HG02943 (cell line): ENCODE measurements around the gene MCCD1.
"Not testable (repeated sequence)": the region's sequence is repeated elsewhere in the genome, so short reads cannot be mapped to it uniquely, and the experiment has no call there.

Experiments used
- ATAC-seq: cut with Tn5 transposase; IDR thresholded peaks from one replicate; pipeline ENCODE4 v1.9.1; 2021; ENCODE audit warnings: mild to moderate bottlenecking, low read depth, moderate library complexity; ENCODE audit not compliant: unreplicated experiment

The MCCD1 gene

GRCh38 chr6:31541059-31541657, 12.4 kb downstream of the MCCD1 start:
- no peak for ATAC-seq

DNA sequence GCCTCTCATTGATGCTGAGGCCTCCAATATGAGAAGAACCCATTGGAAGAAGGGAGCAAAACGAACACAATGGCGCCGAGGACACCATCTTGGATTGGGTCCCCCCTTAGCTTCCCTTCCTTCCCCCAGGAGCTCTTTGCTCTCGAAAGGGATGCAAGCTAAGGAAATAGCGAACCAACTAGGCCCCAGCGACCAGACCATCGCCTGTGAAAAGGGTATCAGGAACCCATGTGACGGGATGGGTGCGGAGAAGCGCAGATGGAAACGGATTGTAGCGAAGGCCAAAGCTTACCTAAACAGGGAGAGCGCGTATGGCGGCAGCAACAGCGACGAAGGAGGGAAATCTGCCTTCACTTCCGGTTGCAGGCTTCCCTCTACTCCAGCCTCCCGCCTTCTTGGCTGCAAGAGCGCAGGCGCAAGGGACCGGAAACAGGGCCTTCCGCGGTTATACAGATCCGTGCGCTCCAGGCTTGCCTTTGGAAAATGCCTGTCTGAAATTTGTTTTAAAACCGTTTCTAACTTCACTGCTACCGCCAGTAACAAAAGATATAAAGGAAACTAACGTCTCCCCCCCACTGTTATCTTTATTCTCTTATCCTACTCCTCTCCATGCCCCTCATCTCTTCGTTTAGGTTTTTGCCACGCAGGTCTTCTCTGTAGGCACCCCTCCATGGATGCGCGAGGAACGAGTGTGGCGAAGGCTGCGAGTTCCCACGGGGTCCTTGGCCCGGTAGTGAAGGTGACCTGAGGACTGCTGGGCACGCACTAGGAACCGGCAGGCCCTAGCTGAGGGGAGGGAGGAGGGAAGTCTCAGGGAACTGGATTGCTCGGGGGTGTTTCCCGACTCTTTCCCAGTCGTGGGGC, 13.1 kb downstream of the MCCD1 start, which contains the start of gene DDX39B:
DDX39B (minus strand) TSS at position 346 of the 864 bp plus-strand sequence. CDS start 1,471 bp downstream, outside the sequence.
- peak; percentile 58 for ATAC-seq

DNA sequence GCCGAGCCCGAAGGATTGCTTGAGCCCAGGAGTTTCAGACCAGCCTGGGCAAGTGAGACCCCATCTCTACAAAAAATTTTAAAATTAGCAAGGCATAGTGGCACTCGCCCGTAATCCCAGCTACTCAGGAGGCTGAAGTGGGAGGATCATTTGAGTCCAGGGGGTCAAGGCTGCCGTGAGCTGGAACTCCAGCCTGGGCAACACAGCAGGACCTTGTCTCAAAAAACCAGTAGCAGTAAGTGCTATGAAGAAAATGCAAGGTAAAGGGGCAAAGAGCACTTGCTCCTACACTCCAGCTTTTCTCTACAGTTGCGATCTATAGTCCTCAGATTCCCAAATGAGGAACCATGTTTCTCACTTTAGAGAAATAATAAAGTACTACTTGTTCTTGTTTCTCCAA, 14.9 kb downstream of the MCCD1 start:
- no peak for ATAC-seq

DNA sequence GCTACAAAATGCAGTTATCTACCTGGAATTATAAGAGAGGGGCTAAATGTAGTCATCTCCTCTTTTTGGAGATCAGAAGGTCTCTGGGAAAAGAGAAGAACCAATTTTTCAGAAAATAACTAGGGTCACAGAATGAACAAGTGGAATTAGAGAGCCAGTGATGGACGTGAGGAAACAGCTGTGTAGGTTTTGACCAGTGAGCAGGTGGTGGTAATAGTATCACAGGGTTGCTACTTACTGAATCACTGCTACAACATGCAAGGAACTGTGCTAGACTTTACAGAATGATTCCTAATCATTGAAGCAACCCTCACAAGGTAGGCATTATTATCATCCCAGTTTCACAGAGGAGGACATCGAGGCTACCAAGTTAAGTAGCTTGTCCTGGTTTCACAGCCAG, 15.9 kb downstream of the MCCD1 start:
- no peak for ATAC-seq

DNA sequence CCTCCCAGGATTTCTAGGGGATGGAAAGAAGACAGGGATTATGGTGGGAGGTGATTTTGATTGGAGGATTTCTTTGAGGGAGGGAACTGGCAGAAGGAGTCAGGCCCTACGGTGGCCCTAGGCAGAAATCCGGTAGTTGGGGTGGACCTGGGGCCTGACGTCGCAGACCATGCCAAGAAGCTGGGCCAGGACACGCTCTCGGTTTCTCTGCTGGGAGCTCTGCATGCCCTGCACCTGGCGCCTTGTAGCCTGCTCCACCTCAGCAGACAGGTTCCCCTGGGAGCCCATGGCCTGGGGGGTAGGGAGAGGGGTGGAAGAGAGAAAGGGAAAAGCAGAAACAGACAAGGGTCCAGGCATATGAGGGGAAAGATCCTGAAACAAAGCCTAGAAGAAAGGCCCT, 16.5 kb downstream of the MCCD1 start:
- no peak for ATAC-seq

GRCh38 chr6:31546339-31546957, 17.7 kb downstream of the MCCD1 start, which contains the start of gene ATP6V1G2:
Gene ATP6V1G2, minus strand, starts transcription at chr6:31546608. Its CDS starts 49 bp downstream, at chr6:31546559.
- peak; percentile 33 for ATAC-seq

DNA sequence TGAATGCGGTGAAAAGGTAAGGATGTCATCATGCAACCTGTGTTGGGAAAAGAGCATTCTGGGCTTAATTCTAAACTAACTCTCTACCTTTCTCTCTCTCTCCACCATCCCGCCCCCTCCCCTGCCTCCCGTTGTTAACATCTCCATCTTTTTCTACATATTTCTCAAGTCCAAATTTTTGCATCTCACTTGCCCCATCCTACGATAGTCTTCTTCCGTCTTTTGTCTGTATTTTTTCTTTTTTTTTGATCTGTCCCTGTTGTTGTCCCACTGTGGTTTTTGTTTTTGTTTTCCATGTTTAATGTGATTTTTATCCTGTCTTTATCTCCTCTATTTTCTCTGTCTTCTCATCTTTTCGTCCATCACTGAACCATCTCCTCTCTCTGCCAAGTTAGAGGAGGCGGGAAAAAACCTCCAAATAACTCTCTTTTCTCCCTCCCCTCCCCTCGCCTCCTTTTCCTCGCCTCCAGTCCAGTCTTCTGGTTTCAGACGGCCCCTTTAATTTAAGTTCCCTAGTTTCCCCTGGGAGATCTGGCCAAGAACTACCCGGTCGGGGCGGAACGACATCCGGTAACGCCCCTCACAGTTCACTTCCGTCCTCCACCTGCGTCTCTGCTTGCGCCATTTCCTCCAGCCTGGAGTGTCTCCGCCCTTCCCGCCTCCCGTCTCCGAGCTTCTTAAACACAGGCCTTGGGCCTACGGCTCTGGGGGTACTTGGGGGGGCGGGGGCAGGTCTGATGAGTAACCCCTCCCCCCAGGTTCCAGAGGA, 18.4 kb downstream of the MCCD1 start, which contains the start of gene NFKBIL1:
NFKBIL1 (plus strand) TSS at position 651 of the 769 bp plus-strand sequence; CDS start at position 738, 87 bp downstream.
- ATAC-seq: peak; percentile 42

DNA sequence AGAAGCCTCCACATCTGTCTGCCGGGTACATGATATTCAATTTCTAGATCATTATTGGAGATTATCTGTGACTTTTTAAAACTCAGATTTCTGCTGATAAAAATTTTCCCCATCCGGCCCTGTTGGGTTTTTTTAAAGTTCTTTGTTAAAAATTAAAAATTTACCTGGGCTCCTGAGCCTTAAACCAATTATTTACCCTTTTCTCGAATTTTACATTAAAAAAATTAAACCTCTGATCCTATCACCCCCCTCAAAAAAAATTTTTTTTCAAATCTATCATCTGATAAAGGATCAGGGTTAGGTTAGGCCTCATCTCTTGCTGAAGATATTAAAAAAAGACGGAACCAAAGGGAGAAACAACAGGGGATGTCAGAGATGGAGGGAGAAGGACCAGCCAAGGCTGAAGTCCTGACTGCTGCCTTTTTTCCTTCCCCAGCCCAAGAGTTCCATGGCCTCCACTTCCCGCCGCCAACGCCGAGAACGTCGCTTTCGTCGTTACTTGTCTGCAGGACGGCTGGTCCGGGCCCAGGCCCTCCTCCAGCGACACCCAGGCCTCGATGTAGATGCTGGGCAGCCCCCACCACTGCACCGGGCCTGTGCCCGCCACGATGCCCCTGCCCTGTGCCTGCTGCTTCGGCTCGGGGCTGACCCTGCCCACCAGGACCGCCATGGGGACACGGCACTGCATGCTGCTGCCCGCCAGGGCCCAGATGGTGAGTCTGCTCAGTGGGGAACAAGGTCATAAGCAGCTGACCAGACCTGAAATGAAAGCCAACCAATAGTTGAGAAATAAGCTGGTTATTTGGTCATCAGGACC, 19.2 kb downstream of the MCCD1 start:
- no peak for ATAC-seq

GRCh38 chr6:31548544-31548873, 19.7 kb downstream of the MCCD1 start:
- ATAC-seq: no peak

- not testable (repeated sequence) for ATAC-seq
These were observed 22.6 kb downstream of the MCCD1 start for GRCh38 chr6:31551371-31551770.

DNA sequence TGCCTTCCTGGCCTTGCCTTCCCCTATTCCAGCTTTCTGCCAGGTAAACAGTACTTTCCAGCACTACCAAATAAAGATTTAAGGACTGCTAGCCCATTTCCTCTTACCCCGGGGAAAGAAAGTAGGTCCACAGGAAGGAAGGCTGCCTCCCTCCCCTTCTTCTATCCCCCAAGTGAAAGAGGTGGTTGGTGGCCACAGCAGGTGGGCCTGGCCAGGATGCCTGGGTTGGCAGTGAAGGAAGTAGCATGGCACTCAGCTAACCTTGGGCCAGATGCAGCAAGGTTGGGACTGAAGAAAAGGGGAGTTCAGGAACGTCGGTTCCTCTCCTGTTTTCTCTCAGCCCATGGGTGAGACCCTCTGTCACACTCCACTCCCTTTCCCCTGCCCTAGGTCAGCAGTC, 27.5 kb downstream of the MCCD1 start:
- no peak for ATAC-seq

DNA sequence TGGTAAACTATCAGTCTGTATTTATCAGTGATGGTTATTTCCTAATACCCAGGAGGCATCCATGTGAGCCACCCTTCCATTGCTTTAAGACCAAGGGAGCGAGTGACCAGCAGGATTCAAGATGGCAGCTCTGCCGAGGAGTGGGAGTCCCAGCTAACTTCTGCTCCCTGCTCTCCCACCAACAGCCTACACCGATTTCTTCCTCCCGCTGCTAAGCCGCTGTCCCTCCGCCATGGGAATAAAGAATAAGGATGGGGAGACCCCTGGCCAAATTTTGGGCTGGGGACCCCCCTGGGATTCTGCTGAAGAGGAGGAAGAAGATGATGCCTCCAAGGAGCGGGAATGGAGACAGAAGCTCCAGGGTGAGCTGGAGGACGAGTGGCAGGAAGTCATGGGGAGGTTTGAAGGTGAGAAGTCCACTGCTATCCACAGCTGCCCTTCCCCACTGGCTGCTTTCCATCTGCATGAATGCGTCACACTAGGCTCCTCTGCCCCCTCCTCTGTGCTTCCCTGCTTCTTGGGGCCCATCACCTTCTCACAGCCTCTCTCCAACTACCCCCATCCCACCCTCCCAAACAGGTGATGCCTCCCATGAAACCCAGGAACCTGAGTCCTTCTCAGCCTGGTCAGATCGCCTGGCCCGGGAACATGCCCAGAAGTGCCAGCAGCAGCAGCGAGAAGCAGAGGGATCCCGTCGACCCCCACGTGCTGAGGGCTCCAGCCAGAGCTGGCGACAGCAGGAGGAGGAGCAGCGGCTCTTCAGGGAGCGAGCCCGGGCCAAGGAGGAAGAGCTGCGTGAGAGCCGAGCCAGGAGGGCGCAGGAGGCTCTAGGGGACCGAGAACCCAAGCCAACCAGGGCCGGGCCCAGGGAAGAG, 28.9 kb downstream of the MCCD1 start:
- no peak for ATAC-seq

DNA sequence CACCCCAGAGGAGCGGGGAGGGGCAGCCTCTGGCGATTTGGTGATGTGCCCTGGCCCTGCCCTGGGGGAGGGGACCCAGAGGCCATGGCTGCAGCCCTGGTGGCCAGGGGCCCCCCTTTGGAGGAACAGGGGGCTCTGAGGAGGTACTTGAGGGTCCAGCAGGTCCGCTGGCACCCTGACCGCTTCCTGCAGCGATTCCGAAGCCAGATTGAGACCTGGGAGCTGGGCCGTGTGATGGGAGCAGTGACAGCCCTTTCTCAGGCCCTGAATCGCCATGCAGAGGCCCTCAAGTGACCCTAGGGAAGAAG, 29.5 kb downstream of the MCCD1 start:
- ATAC-seq: no peak

- ATAC-seq: no peak
These were observed 30.1 kb downstream of the MCCD1 start for GRCh38 chr6:31558631-31559500.

GRCh38 chr6:31559606-31559957, 30.8 kb downstream of the MCCD1 start:
- ATAC-seq: no peak

DNA sequence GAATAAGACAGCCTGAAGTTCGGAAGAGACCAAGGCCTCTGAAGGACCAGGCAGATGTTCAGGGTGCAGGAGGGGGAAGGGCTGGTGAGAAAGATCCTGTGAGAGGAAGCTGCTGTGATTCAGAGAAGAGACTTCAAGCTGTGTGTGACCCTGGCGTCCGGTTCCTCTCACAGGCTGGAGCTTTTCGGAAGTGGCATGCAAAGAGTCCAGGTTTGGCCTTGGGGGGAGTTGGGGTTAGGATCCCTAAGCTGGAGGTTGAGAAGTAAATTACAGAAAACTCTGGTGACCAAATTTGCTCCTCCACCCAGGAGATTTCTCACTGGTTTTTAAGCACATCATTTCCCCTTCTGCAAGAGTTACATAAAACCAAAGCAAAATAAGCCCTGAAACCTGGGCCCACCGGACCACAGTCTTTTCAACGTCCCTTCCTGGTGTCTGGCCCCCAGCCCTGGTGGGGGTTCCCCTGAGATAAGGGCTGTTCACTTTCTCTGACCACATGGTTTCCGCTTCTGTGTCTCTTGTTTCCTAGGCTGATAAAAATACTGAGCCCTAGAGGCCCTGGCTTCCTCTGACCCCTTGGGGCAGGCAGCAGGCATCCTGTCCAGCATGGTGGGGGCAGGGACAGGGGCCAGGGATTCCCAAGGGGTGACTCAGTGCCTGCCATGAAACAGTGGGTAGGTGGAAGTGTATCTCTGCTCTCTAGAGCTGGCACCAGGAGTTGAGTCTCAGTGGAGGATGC, 31.4 kb downstream of the MCCD1 start:
- ATAC-seq: peak; percentile 60

- ATAC-seq: no peak
These were observed 31.9 kb downstream of the MCCD1 start for GRCh38 chr6:31560697-31561058.
